HepG2 (cell line): Measurements from ENCODE around the gene MYBPC2. TPM values are rescaled to one million over a fixed set of nuclear protein-coding genes. Genes with fewer than 3 reads are reported as not detected.
A peak's percentile ranks its signal among the peaks of the same experiment; 100 is the strongest.

Source experiments
- ATF7 ChIP-seq, 2 experiments: fragments of 450-650 bp in 1 of 2; sonication (generic) in 1 of 2; formaldehyde crosslinking in 1 of 2; IDR thresholded peaks; 2 replicates each; pipeline versions ENCODE4 v1.4.0 to v1.6.1; 2016 to 2020; ENCODE audit warnings: antibody characterized with exemption in 1 of 2, mild to moderate bottlenecking in 1 of 2, missing genetic modification reagents in 1 of 2
- CBX5 ChIP-seq: sonication (generic); formaldehyde crosslinking; IDR thresholded peaks from 2 replicates; pipeline ENCODE4 v1.4.0; 2020; ENCODE audit warnings: missing genetic modification reagents, borderline replicate concordance
- ELF1 ChIP-seq: sonication (generic); formaldehyde crosslinking; IDR thresholded peaks from 2 replicates; pipeline ENCODE4 v1.4.0; 2020; ENCODE audit warnings: missing genetic modification reagents
- FIP1L1 ChIP-seq: fragments of 200-400 bp; formaldehyde crosslinking; IDR thresholded peaks from 2 replicates; pipeline ENCODE4 v1.6.1; 2018; ENCODE audit warnings: low read depth, mild to moderate bottlenecking, low read length, moderate library complexity, borderline replicate concordance; ENCODE audit not compliant: insufficient read depth
- HCFC1 ChIP-seq: fragments of 150-350 bp; IDR thresholded peaks from 2 replicates; pipeline ENCODE4 v1.6.1; 2014; ENCODE audit warnings: low read depth, low read length
- IRF2 ChIP-seq: IDR thresholded peaks from 2 replicates; pipeline ENCODE4 v1.6.1; 2018; ENCODE audit warnings: missing genetic modification reagents, missing compliant biosample characterization
- KAT8 ChIP-seq: IDR thresholded peaks from 2 replicates; pipeline ENCODE4 v1.6.1; 2016; ENCODE audit warnings: missing genetic modification reagents, missing compliant biosample characterization
- KDM6A ChIP-seq: IDR thresholded peaks from 2 replicates; pipeline ENCODE4 v1.6.1; 2016; ENCODE audit warnings: low read depth
- KLF12 ChIP-seq: sonication (generic); formaldehyde crosslinking; IDR thresholded peaks from 2 replicates; pipeline ENCODE4 v1.4.0; 2020; ENCODE audit warnings: missing genetic modification reagents, borderline replicate concordance
- MAF1 ChIP-seq: sonication (generic); formaldehyde crosslinking; IDR thresholded peaks from 2 replicates; pipeline ENCODE4 v1.5.0; 2020; ENCODE audit warnings: missing genetic modification reagents, borderline replicate concordance
- MED8 ChIP-seq: sonication (generic); formaldehyde crosslinking; IDR thresholded peaks from 2 replicates; pipeline ENCODE4 v1.8.1; 2023; ENCODE audit warnings: mild to moderate bottlenecking, missing genetic modification reagents; ENCODE audit not compliant: insufficient replicate concordance
- MEF2D ChIP-seq: sonication (generic); formaldehyde crosslinking; IDR thresholded peaks from 2 replicates; pipeline ENCODE4 v1.5.1; 2020; ENCODE audit warnings: mild to moderate bottlenecking, missing genetic modification reagents
- NFATC3 ChIP-seq: sonication (generic); formaldehyde crosslinking; IDR thresholded peaks from 2 replicates; pipeline ENCODE4 v1.5.1; 2020; ENCODE audit warnings: mild to moderate bottlenecking, missing genetic modification reagents
- RXRA ChIP-seq: sonication (generic); formaldehyde crosslinking; IDR thresholded peaks from 2 replicates; pipeline ENCODE4 v1.5.1; 2020; ENCODE audit warnings: missing genetic modification reagents
- TGIF2 ChIP-seq: IDR thresholded peaks from 2 replicates; pipeline ENCODE4 v1.6.1; 2016; ENCODE audit warnings: control low read depth, missing compliant biosample characterization
- ZNF329 ChIP-seq: sonication (generic); formaldehyde crosslinking; IDR thresholded peaks from 2 replicates; pipeline ENCODE4 v1.9.0; 2021; ENCODE audit warnings: low read depth, mild to moderate bottlenecking, missing genetic modification reagents
- ZNF333 ChIP-seq: sonication (generic); formaldehyde crosslinking; IDR thresholded peaks from 2 replicates; pipeline ENCODE4 v1.4.0; 2020; ENCODE audit warnings: mild to moderate bottlenecking, missing genetic modification reagents, borderline replicate concordance
- ZNF777 ChIP-seq: sonication (generic); formaldehyde crosslinking; IDR thresholded peaks from 2 replicates; pipeline ENCODE4 v1.4.0; 2020; ENCODE audit warnings: missing genetic modification reagents
- ZNF781 ChIP-seq: sonication (generic); formaldehyde crosslinking; IDR thresholded peaks from 2 replicates; pipeline ENCODE4 v1.5.1; 2020; ENCODE audit warnings: borderline replicate concordance, mild to moderate bottlenecking, missing genetic modification reagents; ENCODE audit errors: not compliant biosample characterization
- polyA plus RNA-seq, 8 experiments: library from polyadenylated mRNA; depleted of rRNA in 3 of 8; stranded (reverse) in 7 of 8; unstranded in 1 of 8; fragments of >200 nt; fragmentation: Illumina TruSeq in 4 of 8; extraction: Trizol in 4 of 8; gene quantifications; 2 replicates each; pipeline versions ENCODE4 v1.2.1 to v1.2.3, GENCODE V29; 2011 to 2016; ENCODE audit warnings: low read depth in 4 of 8, missing spikeins in 1 of 8, mixed read lengths in 1 of 8; ENCODE audit not compliant: insufficient read depth in 1 of 8
- total RNA-seq, 5 experiments: library from RNA; depleted of rRNA; stranded (reverse); fragments of >200 nt; fragmentation: Illumina TruSeq; extraction: Trizol; gene quantifications; 2 replicates each; pipeline ENCODE4 v1.2.3, GENCODE V29; 2016; ENCODE audit warnings: low read depth in 1 of 5
- TF ChIP-seq, protein P1 (sequence below): sonication (generic); formaldehyde crosslinking; IDR thresholded peaks from 2 replicates; pipeline ENCODE4 v1.8.1; 2022; ENCODE audit warnings: low read depth, mild to moderate bottlenecking, missing genetic modification reagents
- TF ChIP-seq, protein P2 (sequence below): IDR thresholded peaks from 2 replicates; pipeline ENCODE4 v1.6.1; 2016; ENCODE audit warnings: control low read depth
- TF ChIP-seq, protein P3 (sequence below): IDR thresholded peaks from 2 replicates; pipeline ENCODE4 v1.6.1; 2016; ENCODE audit warnings: low read depth
- TF ChIP-seq, protein P4 (sequence below): sonication (generic); formaldehyde crosslinking; IDR thresholded peaks from 2 replicates; pipeline ENCODE4 v1.5.0; 2020; ENCODE audit warnings: missing genetic modification reagents

Gene MYBPC2
- total and polyA plus RNA-seq, 2 of the 13 experiments (the other 11 are each of a cell fraction or from before 2014, with no cell fraction given), result not detected

DNA sequence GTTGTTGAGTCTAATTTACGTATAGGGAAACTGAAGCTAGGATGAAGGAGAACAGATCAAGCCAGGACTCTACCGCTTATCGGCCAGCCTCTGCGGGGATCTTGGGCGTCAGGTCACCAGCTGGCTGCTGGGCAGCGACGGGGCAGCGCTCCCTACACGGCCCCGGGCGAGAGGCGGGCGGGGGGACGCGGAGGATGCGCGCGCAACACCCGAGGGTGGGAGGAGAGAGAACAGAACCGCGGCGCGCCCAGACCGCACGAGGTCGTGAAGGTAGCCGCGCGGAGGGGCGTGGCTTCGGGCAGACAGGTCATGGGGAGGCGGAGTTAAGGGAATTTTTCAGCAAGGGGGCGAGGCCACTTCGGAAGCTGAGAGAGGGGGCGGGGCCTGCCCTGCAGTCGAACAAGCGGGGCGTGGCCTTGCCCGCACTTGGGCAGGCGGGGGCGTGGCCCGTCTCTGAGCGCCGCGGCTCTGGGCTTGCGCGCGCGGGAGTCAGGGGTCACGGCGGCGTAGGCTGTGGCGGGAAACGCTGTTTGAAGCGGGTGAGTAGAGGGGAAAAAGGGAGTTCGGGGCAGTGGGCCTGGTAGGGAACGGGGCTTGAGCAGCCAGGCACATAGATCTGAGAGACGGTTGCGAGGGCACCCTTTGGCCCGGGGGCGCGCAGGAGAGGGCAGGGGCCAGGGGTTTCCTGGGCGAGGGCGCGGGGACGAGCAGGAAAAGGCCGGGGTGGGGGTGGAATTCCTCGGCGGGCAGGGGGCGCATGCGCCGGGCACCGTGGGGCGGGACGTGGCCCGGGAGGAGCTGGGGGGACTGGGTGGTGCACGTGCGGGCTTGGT, 48.6 kb upstream of the MYBPC2 start, which contains the start of gene POLD1 (continued):
- TF ChIP-seq, protein P1, sequence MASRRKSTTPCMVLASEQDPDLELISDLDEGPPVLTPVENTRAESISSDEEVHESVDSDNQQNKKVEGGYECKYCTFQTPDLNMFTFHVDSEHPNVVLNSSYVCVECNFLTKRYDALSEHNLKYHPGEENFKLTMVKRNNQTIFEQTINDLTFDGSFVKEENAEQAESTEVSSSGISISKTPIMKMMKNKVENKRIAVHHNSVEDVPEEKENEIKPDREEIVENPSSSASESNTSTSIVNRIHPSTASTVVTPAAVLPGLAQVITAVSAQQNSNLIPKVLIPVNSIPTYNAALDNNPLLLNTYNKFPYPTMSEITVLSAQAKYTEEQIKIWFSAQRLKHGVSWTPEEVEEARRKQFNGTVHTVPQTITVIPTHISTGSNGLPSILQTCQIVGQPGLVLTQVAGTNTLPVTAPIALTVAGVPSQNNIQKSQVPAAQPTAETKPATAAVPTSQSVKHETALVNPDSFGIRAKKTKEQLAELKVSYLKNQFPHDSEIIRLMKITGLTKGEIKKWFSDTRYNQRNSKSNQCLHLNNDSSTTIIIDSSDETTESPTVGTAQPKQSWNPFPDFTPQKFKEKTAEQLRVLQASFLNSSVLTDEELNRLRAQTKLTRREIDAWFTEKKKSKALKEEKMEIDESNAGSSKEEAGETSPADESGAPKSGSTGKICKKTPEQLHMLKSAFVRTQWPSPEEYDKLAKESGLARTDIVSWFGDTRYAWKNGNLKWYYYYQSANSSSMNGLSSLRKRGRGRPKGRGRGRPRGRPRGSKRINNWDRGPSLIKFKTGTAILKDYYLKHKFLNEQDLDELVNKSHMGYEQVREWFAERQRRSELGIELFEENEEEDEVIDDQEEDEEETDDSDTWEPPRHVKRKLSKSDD, result no peak; the same call in 1 of the 2 replicates
- TF ChIP-seq MEF2D (CRISPR knock-in tag) (no peak), RXRA (CRISPR knock-in tag) (peak; percentile 43; the same call in 1 of the 2 replicates), MAF1 (CRISPR knock-in tag) (no peak), KDM6A (CRISPR knock-in tag) (no peak), ZNF333 (no peak), ELF1 (0 out of 2 replicates have a peak, but pooled peaks have one; percentile 12), IRF2 (CRISPR knock-in tag) (no peak), KAT8 (peak; percentile 75; the same call in 1 of the 2 replicates), ZNF781 (no peak), FIP1L1 (no peak; the same call in 1 of the 2 replicates), KLF12 (CRISPR knock-in tag) (peak; percentile 51; the same call in 1 of the 2 replicates), NFATC3 (CRISPR knock-in tag) (0 out of 2 replicates have a peak, but pooled peaks have one; percentile 43), MED8 (CRISPR knock-in tag) (no peak), CBX5 (CRISPR knock-in tag) (no peak), HCFC1 (no peak; the same call in 1 of the 2 replicates), TGIF2 (peak; percentile 35; the same call in 1 of the 2 replicates), ZNF777 (CRISPR knock-in tag) (no peak), ATF7 (IDR thresholded peaks at IDR 0.05) (no peak), ATF7 (CRISPR knock-in tag; IDR thresholded peaks at IDR 0.05) (no peak), ZNF329 (CRISPR knock-in tag) (no peak; the same call in 1 of the 2 replicates)
- TF ChIP-seq, protein P2, sequence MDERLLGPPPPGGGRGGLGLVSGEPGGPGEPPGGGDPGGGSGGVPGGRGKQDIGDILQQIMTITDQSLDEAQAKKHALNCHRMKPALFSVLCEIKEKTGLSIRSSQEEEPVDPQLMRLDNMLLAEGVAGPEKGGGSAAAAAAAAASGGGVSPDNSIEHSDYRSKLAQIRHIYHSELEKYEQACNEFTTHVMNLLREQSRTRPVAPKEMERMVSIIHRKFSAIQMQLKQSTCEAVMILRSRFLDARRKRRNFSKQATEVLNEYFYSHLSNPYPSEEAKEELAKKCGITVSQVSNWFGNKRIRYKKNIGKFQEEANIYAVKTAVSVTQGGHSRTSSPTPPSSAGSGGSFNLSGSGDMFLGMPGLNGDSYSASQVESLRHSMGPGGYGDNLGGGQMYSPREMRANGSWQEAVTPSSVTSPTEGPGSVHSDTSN, result no peak
- TF ChIP-seq, protein P3, sequence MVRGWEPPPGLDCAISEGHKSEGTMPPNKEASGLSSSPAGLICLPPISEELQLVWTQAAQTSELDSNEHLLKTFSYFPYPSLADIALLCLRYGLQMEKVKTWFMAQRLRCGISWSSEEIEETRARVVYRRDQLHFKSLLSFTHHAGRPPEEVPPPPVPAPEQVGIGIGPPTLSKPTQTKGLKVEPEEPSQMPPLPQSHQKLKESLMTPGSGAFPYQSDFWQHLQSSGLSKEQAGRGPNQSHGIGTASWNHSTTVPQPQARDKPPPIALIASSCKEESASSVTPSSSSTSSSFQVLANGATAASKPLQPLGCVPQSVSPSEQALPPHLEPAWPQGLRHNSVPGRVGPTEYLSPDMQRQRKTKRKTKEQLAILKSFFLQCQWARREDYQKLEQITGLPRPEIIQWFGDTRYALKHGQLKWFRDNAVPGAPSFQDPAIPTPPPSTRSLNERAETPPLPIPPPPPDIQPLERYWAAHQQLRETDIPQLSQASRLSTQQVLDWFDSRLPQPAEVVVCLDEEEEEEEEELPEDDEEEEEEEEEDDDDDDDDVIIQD (CRISPR knock-in tag), result 0 out of 2 replicates have a peak, but pooled peaks have one; percentile 10
- TF ChIP-seq, protein P4, sequence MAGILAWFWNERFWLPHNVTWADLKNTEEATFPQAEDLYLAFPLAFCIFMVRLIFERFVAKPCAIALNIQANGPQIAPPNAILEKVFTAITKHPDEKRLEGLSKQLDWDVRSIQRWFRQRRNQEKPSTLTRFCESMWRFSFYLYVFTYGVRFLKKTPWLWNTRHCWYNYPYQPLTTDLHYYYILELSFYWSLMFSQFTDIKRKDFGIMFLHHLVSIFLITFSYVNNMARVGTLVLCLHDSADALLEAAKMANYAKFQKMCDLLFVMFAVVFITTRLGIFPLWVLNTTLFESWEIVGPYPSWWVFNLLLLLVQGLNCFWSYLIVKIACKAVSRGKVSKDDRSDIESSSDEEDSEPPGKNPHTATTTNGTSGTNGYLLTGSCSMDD (CRISPR knock-in tag), result no peak
